H1 (cell line): ENCODE results near the gene FECH. TPM values are rescaled to one million over a fixed set of nuclear protein-coding genes. Genes with fewer than 3 reads are reported as not detected.

Experiments
- CHD1 ChIP-seq: IDR thresholded peaks from 2 replicates; pipeline ENCODE4 v1.6.1; 2012; ENCODE audit warnings: low read depth, low read length, improper control_type of control experiment
- CHD2 ChIP-seq: IDR thresholded peaks from 2 replicates; pipeline ENCODE4 v1.6.1; 2012; ENCODE audit warnings: low read length, improper control_type of control experiment
- JUN ChIP-seq: IDR thresholded peaks from 2 replicates; pipeline ENCODE4 v1.6.1; 2011; ENCODE audit warnings: low read depth, mild to moderate bottlenecking, improper control_type of control experiment, low read length
- POLR2A ChIP-seq, 2 experiments: IDR thresholded peaks; 1 replicate in 1 of 2; 2 replicates in 1 of 2; pipeline ENCODE4 v1.6.1; 2011; ENCODE audit warnings: low read depth in 2 of 2, low read length in 2 of 2, mild to moderate bottlenecking in 2 of 2; ENCODE audit errors: control extremely low read depth in 1 of 2
- POLR2AphosphoS5 ChIP-seq: IDR thresholded peaks from 2 replicates; pipeline ENCODE4 v1.6.1; 2011; ENCODE audit warnings: low read depth, low read length
- TAF7 ChIP-seq: optimal IDR thresholded peaks from 2 replicates; pipeline ENCODE3; 2011; ENCODE audit warnings: low read depth, mild to moderate bottlenecking, inconsistent platforms, low read length, moderate library complexity, borderline replicate concordance
- polyA plus RNA-seq, 7 experiments: library from polyadenylated mRNA; depleted of rRNA in 3 of 7; stranded (reverse) in 5 of 7; unstranded in 2 of 7; fragments of >200 nt in 5 of 7; fragments of 200-250 nt in 2 of 7; gene quantifications; 1 replicate in 5 of 7; 2 replicates in 1 of 7; 4 replicates in 1 of 7; pipeline versions ENCODE4 v1.2.1 to v1.2.3, GENCODE V29; 2011 to 2013; ENCODE audit warnings: missing spikeins in 2 of 7, mixed read lengths in 2 of 7
- total RNA-seq: library from RNA; stranded (reverse); fragmentation: NEBNext Ultra II Directional; extraction: Animal tissue kit (Norgen Biotek cat#: 25700); gene quantifications from 2 replicates; pipeline ENCODE4 v1.2.1, GENCODE V29; 2021
- TF ChIP-seq, protein P1 (sequence below): IDR thresholded peaks from 2 replicates; pipeline ENCODE4 v1.6.1; 2011; ENCODE audit warnings: low read depth, mild to moderate bottlenecking, low read length; ENCODE audit not compliant: insufficient read depth

The FECH gene
- total and polyA plus RNA-seq, 2 of the 8 experiments (the other 6 are each of a cell fraction or from before 2014, with no cell fraction given), result 13.1 to 26.6 TPM

DNA sequence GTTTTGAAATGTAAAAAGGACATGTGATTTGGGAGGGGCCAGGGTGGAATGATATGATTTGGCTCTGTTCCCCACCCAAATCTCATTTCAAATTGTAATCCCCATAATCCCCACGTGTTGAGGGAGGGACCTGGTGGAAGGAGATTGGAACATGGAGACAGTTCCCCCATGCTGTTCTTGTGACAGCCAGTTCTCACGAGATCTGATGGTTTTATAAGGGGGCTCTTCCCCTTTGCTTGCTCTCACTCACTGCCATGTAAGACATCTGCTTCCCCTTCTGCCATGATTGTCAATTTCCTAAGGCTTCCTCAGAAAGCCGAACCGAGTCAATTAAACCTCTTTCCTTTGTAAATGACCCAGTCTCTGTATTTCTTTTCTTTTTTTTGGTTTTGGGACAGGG is 39.2 kb downstream of the FECH start (continued):
- TF ChIP-seq JUN, result no peak
- TF ChIP-seq POLR2AphosphoS5, result no peak
- TF ChIP-seq POLR2A (IDR thresholded peaks at IDR 0.05; ENCODE audit: control extremely low read depth in 1 of 2, low read depth in 2 of 2, low read length in 2 of 2), result no peak
- TF ChIP-seq TAF7, result no peak
- TF ChIP-seq, protein P1, sequence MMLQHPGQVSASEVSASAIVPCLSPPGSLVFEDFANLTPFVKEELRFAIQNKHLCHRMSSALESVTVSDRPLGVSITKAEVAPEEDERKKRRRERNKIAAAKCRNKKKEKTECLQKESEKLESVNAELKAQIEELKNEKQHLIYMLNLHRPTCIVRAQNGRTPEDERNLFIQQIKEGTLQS, result no peak
- no peak for TF ChIP-seq CHD2
- no peak for TF ChIP-seq CHD1
